Effector memory CD4-positive, alpha-beta T cell (primary cell): Measurements from ENCODE around the gene RABL2B.

ENCODE experiments used
- DNase-seq, 3 donors: peaks; one replicate each; pipeline ENCODE4 v3.0.0-alpha.2; 2020
- H3K27ac ChIP-seq: 2 replicates; pipeline ENCODE4 v1.7.0; 2013; ENCODE audit warnings: mild to moderate bottlenecking, low read length, moderate library complexity; ENCODE audit not compliant: insufficient read depth, poor library complexity, severe bottlenecking
- H3K27me3 ChIP-seq: replicated peaks from 2 replicates; pipeline ENCODE4 v1.7.0; 2013; ENCODE audit warnings: mild to moderate bottlenecking, low read length; ENCODE audit not compliant: insufficient read depth, control insufficient read depth, poor library complexity, severe bottlenecking
- H3K36me3 ChIP-seq: 2 replicates; pipeline ENCODE4 v1.7.0; 2013; ENCODE audit warnings: mild to moderate bottlenecking, low read length, moderate library complexity; ENCODE audit not compliant: control insufficient read depth, insufficient read depth
- H3K4me1 ChIP-seq: 2 replicates; pipeline ENCODE4 v1.7.0; 2013; ENCODE audit warnings: low read length, mild to moderate bottlenecking; ENCODE audit not compliant: control insufficient read depth, insufficient read depth, poor library complexity, severe bottlenecking
- H3K4me3 ChIP-seq: 2 replicates; pipeline ENCODE4 v1.7.0; 2013; ENCODE audit warnings: low read length, low read depth, mild to moderate bottlenecking; ENCODE audit not compliant: insufficient read depth, poor library complexity, severe bottlenecking
- H3K9me3 ChIP-seq: 2 replicates; pipeline ENCODE4 v1.7.0; 2013; ENCODE audit warnings: mild to moderate bottlenecking, low read length, moderate library complexity; ENCODE audit not compliant: control insufficient read depth

The RABL2B gene

DNA sequence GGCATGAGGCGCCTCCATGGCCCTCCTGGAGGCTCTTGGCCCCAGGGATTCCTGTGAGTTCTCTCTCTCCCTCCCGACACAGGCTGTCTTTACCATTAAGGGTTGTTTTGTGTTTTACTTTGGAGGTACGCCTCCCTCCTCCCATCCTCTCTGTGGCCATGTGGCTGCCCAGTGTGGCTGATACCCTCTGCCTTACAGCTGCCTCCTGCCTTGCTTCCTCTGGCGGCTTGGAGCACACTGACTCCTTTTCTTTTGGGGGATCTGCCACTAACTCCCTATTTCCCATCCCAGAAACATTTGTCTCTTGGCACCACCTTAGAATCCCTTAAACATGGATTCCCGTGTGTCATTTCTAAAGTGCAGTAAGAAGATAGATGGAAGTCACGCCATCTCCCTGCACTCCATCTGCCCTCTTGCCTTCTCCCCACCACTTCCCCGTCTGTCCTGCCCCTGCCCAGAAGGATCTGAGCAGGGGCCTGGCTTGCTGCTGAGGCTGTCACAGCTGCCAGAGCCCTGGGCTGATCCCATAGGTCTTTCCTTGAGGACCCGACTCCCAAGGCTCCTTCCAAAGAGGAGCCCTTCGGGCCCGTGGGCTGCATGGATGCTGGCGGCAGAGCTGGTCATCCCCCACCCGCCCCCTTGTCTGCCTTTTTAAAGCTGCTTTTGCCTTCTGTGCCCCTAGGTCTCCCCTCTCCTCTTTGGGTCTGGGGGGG lies 60.6 kb downstream of the RABL2B start:
- Histone ChIP-seq H3K36me3 (no peaks in the 10 kb centered on the region), H3K4me1 (no peaks in the 10 kb centered on the region), H3K9me3 (no peaks in the 10 kb centered on the region), H3K27me3 (no peaks in the 10 kb centered on the region), H3K27ac (no peak overlapping the region), H3K4me3 (no peak overlapping the region)
- no peak for DNase-seq

DNA sequence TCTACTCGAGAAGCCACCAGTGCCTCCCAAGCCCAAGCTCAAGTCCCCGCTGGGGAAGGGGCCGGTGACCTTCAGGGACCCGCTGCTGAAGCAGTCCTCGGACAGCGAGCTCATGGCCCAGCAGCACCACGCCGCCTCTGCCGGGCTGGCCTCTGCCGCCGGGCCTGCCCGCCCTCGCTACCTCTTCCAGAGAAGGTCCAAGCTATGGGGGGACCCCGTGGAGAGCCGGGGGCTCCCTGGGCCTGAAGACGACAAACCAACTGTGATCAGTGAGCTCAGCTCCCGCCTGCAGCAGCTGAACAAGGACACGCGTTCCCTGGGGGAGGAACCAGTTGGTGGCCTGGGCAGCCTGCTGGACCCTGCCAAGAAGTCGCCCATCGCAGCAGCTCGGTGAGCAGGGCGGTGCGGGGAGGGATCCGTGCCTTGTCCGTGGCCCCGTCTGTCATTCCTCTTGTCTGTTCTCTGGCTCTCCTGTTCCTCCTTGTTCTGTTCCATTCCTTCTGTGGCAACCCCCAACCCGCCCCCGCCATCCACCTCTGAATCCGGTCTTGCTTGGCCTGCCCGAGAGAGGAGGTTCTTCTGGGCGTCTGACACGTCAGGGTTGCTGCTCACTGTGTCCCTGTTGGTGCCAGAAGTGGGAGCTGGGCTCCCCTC lies 61.3 kb downstream of the RABL2B start:
- Histone ChIP-seq H3K4me3 (no peak overlapping the region), H3K27me3 (no peaks in the 10 kb centered on the region), H3K36me3 (no peaks in the 10 kb centered on the region), H3K9me3 (no peaks in the 10 kb centered on the region), H3K4me1 (no peaks in the 10 kb centered on the region), H3K27ac (no peak overlapping the region)
- no peak for DNase-seq

GRCh38 chr22:50721257-50721844 lies 62.1 kb downstream of the RABL2B start:
- Histone ChIP-seq H3K9me3 (no peaks in the 10 kb centered on the region), H3K4me3 (no peak overlapping the region), H3K4me1 (no peaks in the 10 kb centered on the region), H3K27ac (no peak overlapping the region), H3K36me3 (no peaks in the 10 kb centered on the region), H3K27me3 (no peaks in the 10 kb centered on the region)
- no peak for DNase-seq

GRCh38 chr22:50720301-50721256 lies 62.9 kb downstream of the RABL2B start:
- no peak for DNase-seq
- Histone ChIP-seq H3K4me3 (no peak overlapping the region), H3K27me3 (no peaks in the 10 kb centered on the region), H3K4me1 (no peaks in the 10 kb centered on the region), H3K9me3 (no peaks in the 10 kb centered on the region), H3K27ac (no peak overlapping the region), H3K36me3 (no peaks in the 10 kb centered on the region)

DNA sequence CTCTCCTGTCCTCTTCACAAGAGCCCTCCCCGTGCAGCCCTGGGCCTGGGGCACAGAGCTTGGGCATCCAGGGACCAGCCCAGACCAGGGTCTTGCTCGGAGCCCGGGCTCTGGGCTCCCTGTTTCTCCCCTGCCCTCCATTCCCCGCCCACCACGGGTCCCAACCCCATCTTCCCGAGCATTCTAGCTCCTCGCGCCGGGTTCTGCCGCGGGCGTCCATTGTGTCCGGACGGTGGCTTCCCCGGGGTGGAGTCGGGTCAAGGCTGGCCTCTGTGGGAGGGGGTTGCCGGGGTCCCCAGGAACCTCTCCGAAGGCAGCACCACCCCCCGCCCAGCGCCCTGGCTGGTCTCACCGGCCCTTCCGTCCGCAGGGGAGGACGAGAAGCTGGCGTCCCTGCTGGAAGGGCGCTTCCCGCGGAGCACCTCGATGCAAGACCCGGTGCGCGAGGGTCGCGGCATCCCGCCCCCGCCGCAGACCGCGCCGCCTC lies 63.6 kb downstream of the RABL2B start:
- no peaks in the 10 kb centered on the region for H3K36me3 ChIP-seq
- DNase-seq: no peak
- no peaks in the 10 kb centered on the region for H3K4me1 ChIP-seq
- H3K9me3 ChIP-seq: no peaks in the 10 kb centered on the region
- no peaks in the 10 kb centered on the region for H3K27me3 ChIP-seq
- H3K27ac ChIP-seq: no peak overlapping the region
- H3K4me3 ChIP-seq: no peak overlapping the region

GRCh38 chr22:50718352-50718709 lies 65.1 kb downstream of the RABL2B start:
- Histone ChIP-seq H3K36me3 (no peaks in the 10 kb centered on the region), H3K4me1 (no peaks in the 10 kb centered on the region), H3K27me3 (no peaks in the 10 kb centered on the region), H3K27ac (no peak overlapping the region), H3K9me3 (no peaks in the 10 kb centered on the region), H3K4me3 (no peak overlapping the region)
- no peak for DNase-seq

DNA sequence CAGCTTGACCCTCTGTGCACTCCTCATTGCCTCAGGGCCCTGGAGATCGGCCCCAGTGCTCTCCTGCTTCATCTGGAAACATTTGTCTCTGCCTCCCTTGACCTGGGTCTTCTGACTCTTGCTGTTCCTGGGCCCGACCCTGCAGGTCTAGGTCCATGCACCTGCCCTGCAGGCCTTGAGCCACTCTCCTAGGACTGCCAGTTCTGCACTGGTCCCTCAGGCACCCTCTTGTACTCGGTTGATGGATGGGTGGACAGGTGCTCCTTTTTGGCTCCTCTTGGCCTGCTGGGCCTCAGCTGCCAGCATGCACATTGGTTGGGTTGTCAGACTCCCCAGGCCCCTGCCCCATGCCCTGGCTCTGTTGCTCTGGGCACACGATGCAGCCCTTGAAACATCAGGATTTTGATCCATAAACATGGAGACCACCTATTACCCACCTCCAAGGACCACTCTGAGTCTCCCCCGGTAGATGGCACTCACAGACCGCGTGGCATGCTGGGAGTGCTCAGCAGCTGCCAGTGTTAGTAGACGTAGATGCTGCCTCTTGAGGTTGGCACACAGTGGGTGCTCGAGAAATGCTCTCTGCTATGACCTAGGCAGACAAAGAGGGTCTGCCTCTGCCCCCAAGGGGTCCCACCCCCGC lies 65.6 kb downstream of the RABL2B start:
- Histone ChIP-seq H3K27me3 (no peaks in the 10 kb centered on the region), H3K4me3 (no peak overlapping the region), H3K4me1 (no peaks in the 10 kb centered on the region), H3K9me3 (no peaks in the 10 kb centered on the region), H3K27ac (no peak overlapping the region), H3K36me3 (no peaks in the 10 kb centered on the region)
- no peak for DNase-seq
